Mesenchymal stem cell (in vitro differentiated cells and primary cell): ENCODE data around the gene G6PC3. TPM values are rescaled to one million over a fixed set of nuclear protein-coding genes. Genes with fewer than 3 reads are reported as not detected.
A peak's percentile ranks its signal among the peaks of the same experiment; 100 is the strongest.

Experiments
- DNase-seq: peaks from one replicate; pipeline ENCODE4 v3.0.0-alpha.2; 2013
- H2AFZ ChIP-seq: one replicate; pipeline ENCODE4 v1.6.1; 2013; ENCODE audit warnings: low read depth, mild to moderate bottlenecking, control low read depth, inconsistent platforms, low read length, moderate library complexity
- H2AK5ac ChIP-seq: 2 replicates; pipeline ENCODE4 v1.6.1; 2013; ENCODE audit warnings: low read length, moderate library complexity, mild to moderate bottlenecking, inconsistent platforms; ENCODE audit not compliant: severe bottlenecking
- H2BK120ac ChIP-seq: one replicate; pipeline ENCODE4 v1.6.1; 2013; ENCODE audit warnings: low read depth, mild to moderate bottlenecking, inconsistent platforms, low read length, moderate library complexity
- H2BK12ac ChIP-seq, 2 experiments: one replicate each; pipeline ENCODE4 v1.6.1; 2013; ENCODE audit warnings: inconsistent platforms in 2 of 2, low read length in 2 of 2, mild to moderate bottlenecking in 2 of 2, moderate library complexity in 2 of 2, control low read depth in 1 of 2
- H2BK15ac ChIP-seq: one replicate; pipeline ENCODE4 v1.6.1; 2013; ENCODE audit warnings: mild to moderate bottlenecking, low read depth, inconsistent platforms; ENCODE audit not compliant: poor library complexity, severe bottlenecking
- H2BK5ac ChIP-seq: 2 replicates; pipeline ENCODE4 v1.6.1; 2013; ENCODE audit warnings: low read depth, mild to moderate bottlenecking, low read length, control low read depth, inconsistent platforms; ENCODE audit not compliant: poor library complexity, severe bottlenecking
- H3K14ac ChIP-seq, 2 experiments: one replicate each; pipeline ENCODE4 v1.6.1; 2013; ENCODE audit warnings: inconsistent platforms in 2 of 2, low read length in 2 of 2, control low read depth in 1 of 2, mild to moderate bottlenecking in 1 of 2, moderate library complexity in 1 of 2
- H3K18ac ChIP-seq, 2 experiments: one replicate each; pipeline ENCODE4 v1.6.1; 2013; ENCODE audit warnings: inconsistent platforms in 2 of 2, low read length in 2 of 2, control low read depth in 1 of 2, low read depth in 1 of 2, mild to moderate bottlenecking in 1 of 2
- H3K23ac ChIP-seq, 2 experiments: one replicate each; pipeline ENCODE4 v1.6.1; 2013; ENCODE audit warnings: inconsistent platforms in 2 of 2, low read length in 2 of 2, mild to moderate bottlenecking in 2 of 2, moderate library complexity in 2 of 2, control low read depth in 1 of 2
- H3K27ac ChIP-seq: 2 replicates; pipeline ENCODE4 v1.5.1; 2013; ENCODE audit warnings: mild to moderate bottlenecking, moderate library complexity, low read length, control low read depth, inconsistent platforms; ENCODE audit not compliant: poor library complexity, severe bottlenecking
- H3K27me3 ChIP-seq, 2 experiments: 2 replicates each; pipeline versions ENCODE4 v1.6.1 to v1.7.0; 2013; ENCODE audit warnings: low read length in 2 of 2, mild to moderate bottlenecking in 2 of 2, moderate library complexity in 2 of 2, control low read depth in 1 of 2, inconsistent platforms in 1 of 2; ENCODE audit not compliant: control insufficient read depth in 1 of 2, insufficient read depth in 1 of 2
- H3K36me3 ChIP-seq, 2 experiments: 2 replicates each; pipeline versions ENCODE4 v1.6.1 to v1.7.0; 2013; ENCODE audit warnings: low read length in 2 of 2, control low read depth in 1 of 2, inconsistent platforms in 1 of 2, low read depth in 1 of 2, mild to moderate bottlenecking in 1 of 2; ENCODE audit not compliant: insufficient read depth in 2 of 2, control insufficient read depth in 1 of 2
- H3K4ac ChIP-seq, 2 experiments: one replicate each; pipeline ENCODE4 v1.6.1; 2013; ENCODE audit warnings: inconsistent platforms in 2 of 2, low read length in 2 of 2, mild to moderate bottlenecking in 2 of 2, moderate library complexity in 2 of 2, control low read depth in 1 of 2, low read depth in 1 of 2
- H3K4me1 ChIP-seq: 2 replicates; pipeline ENCODE4 v1.6.1; 2013; ENCODE audit warnings: low read depth, low read length, control low read depth; ENCODE audit not compliant: control insufficient read depth, insufficient read depth
- H3K4me2 ChIP-seq: 2 replicates; pipeline ENCODE4 v1.6.1; 2013; ENCODE audit warnings: low read length, mild to moderate bottlenecking, inconsistent platforms; ENCODE audit not compliant: poor library complexity, severe bottlenecking
- H3K4me3 ChIP-seq, 2 experiments: 2 replicates each; pipeline versions ENCODE4 v1.5.1 to v1.7.0; 2013; ENCODE audit warnings: low read length in 2 of 2, mild to moderate bottlenecking in 2 of 2, control low read depth in 1 of 2, low read depth in 1 of 2; ENCODE audit not compliant: insufficient read depth in 1 of 2
- H3K79me1 ChIP-seq: replicated peaks from 2 replicates; pipeline ENCODE4 v1.6.1; 2013; ENCODE audit warnings: mild to moderate bottlenecking, control low read depth, low read length, inconsistent platforms; ENCODE audit not compliant: poor library complexity, severe bottlenecking
- H3K9ac ChIP-seq: 2 replicates; pipeline ENCODE4 v1.7.0; 2013; ENCODE audit warnings: mild to moderate bottlenecking, low read length, moderate library complexity
- H3K9me3 ChIP-seq: 2 replicates; pipeline ENCODE4 v1.7.0; 2013; ENCODE audit warnings: mild to moderate bottlenecking, low read length; ENCODE audit not compliant: control insufficient read depth
- H4K8ac ChIP-seq: one replicate; pipeline ENCODE4 v1.6.1; 2013; ENCODE audit warnings: inconsistent platforms, mild to moderate bottlenecking, low read length, moderate library complexity
- H4K91ac ChIP-seq: one replicate; pipeline ENCODE4 v1.6.1; 2013; ENCODE audit warnings: mild to moderate bottlenecking, low read length, inconsistent platforms
- WGBS: methylation state at CpG from one replicate; pipeline ENCODE4 v1.1.7; 2013; ENCODE audit warnings: mixed read lengths; 5-methylcytosine and 5-hydroxymethylcytosine counted together
- small RNA-seq: library from polyadenylated mRNA; stranded (forward); fragments of <200 nt; extraction: miRNeasy Mini kit (QIAGEN cat#:217004); gene quantifications from one replicate; pipeline ENCODE3, GENCODE V24; 2013; ENCODE audit warnings: low read depth

The G6PC3 gene

GRCh38 chr17:44123356-44124117, 53.0 kb downstream of the G6PC3 start, which contains the start of gene HDAC5:
HDAC5 (minus strand) TSS chr17:44123641; CDS start chr17:44117515, 6,126 bp downstream.
- H3K4me3 ChIP-seq = peak within 1 kb of the TSS; percentile 79 to 97
- peak within 1 kb of the TSS; percentile 83 for H2AFZ ChIP-seq
- H3K18ac ChIP-seq = peak within 1 kb of the TSS; percentile 91
- peak within 1 kb of the TSS; percentile 70 for H3K27ac ChIP-seq
- H3K79me1 ChIP-seq = peaks cover 14% of the 10 kb centered on the region
- H4K8ac ChIP-seq = peak within 1 kb of the TSS; percentile 87
- H2BK120ac ChIP-seq = peak within 1 kb of the TSS; percentile 76
- H4K91ac ChIP-seq = peak within 1 kb of the TSS; percentile 96
- H3K4me1 ChIP-seq = peaks cover 12% of the 10 kb centered on the region
- peak within 1 kb of the TSS; percentile 63 to 80 for H2BK12ac ChIP-seq
- peaks cover 0 to 6% of the 10 kb centered on the region in 2 experiments for H3K27me3 ChIP-seq
- WGBS = under 1% methylated on average over 45 of the region's 78 CpGs
- peak within 1 kb of the TSS; percentile 58 for H2BK5ac ChIP-seq
- H3K4me2 ChIP-seq = peak within 1 kb of the TSS; percentile 87
- H2BK15ac ChIP-seq = peak within 1 kb of the TSS; percentile 91
- H2AK5ac ChIP-seq = no peak within 1 kb of the TSS
- peak within 1 kb of the TSS; percentile 96 for H3K9ac ChIP-seq
- H3K4ac ChIP-seq = peak within 1 kb of the TSS; percentile 48 to 92
- H3K14ac ChIP-seq = peak within 1 kb of the TSS; percentile 44 to 87
- no peaks in the 10 kb centered on the region for H3K36me3 ChIP-seq
- H3K23ac ChIP-seq = peak within 1 kb of the TSS in 1 of 2 experiments; percentile 97
- peak; percentile 96 for DNase-seq
- no peaks in the 10 kb centered on the region for H3K9me3 ChIP-seq

DNA sequence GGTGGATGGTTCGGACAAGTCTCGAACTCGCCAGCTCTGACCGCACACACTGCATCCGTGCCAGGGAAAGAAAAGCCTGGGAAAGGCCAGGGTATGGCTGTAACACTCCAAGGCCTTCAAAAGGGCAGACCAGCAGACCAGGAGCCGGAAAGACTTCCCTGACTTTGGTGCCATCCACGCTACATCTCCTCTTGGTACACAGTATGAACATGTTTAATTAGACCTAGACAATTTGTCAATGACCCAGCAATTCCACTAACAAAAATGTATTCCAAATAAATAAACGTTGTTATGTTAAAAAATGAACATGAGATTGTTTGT, 53.5 kb downstream of the G6PC3 start:
- no peak overlapping the region for H2BK5ac ChIP-seq
- H3K4me3 ChIP-seq = peak overlapping the region; percentile 79 to 83
- H4K8ac ChIP-seq = peak overlapping the region; percentile 87
- no peak for DNase-seq
- H2BK120ac ChIP-seq = no peak overlapping the region
- H3K9me3 ChIP-seq = no peaks in the 10 kb centered on the region
- H3K36me3 ChIP-seq = no peaks in the 10 kb centered on the region
- peak overlapping the region; percentile 52 for H4K91ac ChIP-seq
- peak overlapping the region; percentile 83 for H2AFZ ChIP-seq
- H3K14ac ChIP-seq = peak overlapping the region in 1 of 2 experiments; percentile 87
- peaks cover 12% of the 10 kb centered on the region for H3K4me1 ChIP-seq
- peaks cover 12% of the 10 kb centered on the region for H3K79me1 ChIP-seq
- H3K27ac ChIP-seq = peak overlapping the region; percentile 70
- H2BK15ac ChIP-seq = peak overlapping the region; percentile 87
- no peak overlapping the region for H3K23ac ChIP-seq
- peak overlapping the region; percentile 81 for H3K4me2 ChIP-seq
- H3K4ac ChIP-seq = peak overlapping the region in 1 of 2 experiments; percentile 92
- peak overlapping the region; percentile 96 for H3K9ac ChIP-seq
- no peak overlapping the region for H2AK5ac ChIP-seq
- H3K18ac ChIP-seq = peak overlapping the region; percentile 88 to 91
- WGBS = 11% methylated on average over 7 of the region's 8 CpGs
- peak overlapping the region; percentile 63 to 74 for H2BK12ac ChIP-seq
- peaks cover 0 to 6% of the 10 kb centered on the region in 2 experiments for H3K27me3 ChIP-seq

Small RNA genes within 50 kb of the gene (small RNA-seq; reads per million reads assigned to genes)
- not detected for gene RF00012
